A549 (cell line): ENCODE data around the gene CDC42SE1. TPM values are rescaled to one million over a fixed set of nuclear protein-coding genes. Genes with fewer than 3 reads are reported as not detected.

Experiments
- ATAC-seq, 2 experiments: fragments of 200-7000 bp in 1 of 2; fragments of >200 bp in 1 of 2; cut with Nextera tagmentation in 1 of 2; cut with Tn5 transposase in 1 of 2; 3 replicates each; pipeline versions ENCODE4 v1.8.0 to v1.9.1; 2018 to 2020; ENCODE audit warnings: mild to moderate bottlenecking in 1 of 2, moderate library complexity in 1 of 2
- CTCF ChIA-PET: fragments of 300-600 bp; sonication (Branson Sonifier 250); formaldehyde crosslinking; extraction: SDS; loops from one replicate; lab custom pipeline; 2021; ENCODE audit warnings: antibody characterized with exemption, inconsistent platforms; lab: Yijun Ruan, JAX
- POLR2A ChIA-PET: fragments of 350-600 bp; formaldehyde crosslinking; extraction: SDS; loops from one replicate; lab custom pipeline; 2021; ENCODE audit warnings: antibody characterized with exemption, inconsistent platforms; lab: Yijun Ruan, JAX
- DNase-seq, 2 experiments: peaks; one replicate each; pipeline versions ENCODE4 v3.0.0 to v3.0.0-alpha.2; 2011 to 2016; ENCODE audit warnings: low read depth in 1 of 2, low spot score in 1 of 2
- FAIRE-seq: peaks from 2 replicates; lab custom pipeline; 2011; peaks lifted over from hg19 to GRCh38; lab: Jason Lieb, UNC
- H3K27ac ChIP-seq, 2 experiments: fragments of >200 bp; sonication (Bioruptor Twin); formaldehyde crosslinking; 3 replicates each; pipeline ENCODE4 v1.5.1; 2016 to 2017
- H3K4me1 ChIP-seq: fragments of >200 bp; sonication (Bioruptor Twin); formaldehyde crosslinking; 3 replicates; pipeline ENCODE4 v1.6.1; 2016
- H3K4me2 ChIP-seq: fragments of >200 bp; sonication (Bioruptor Twin); formaldehyde crosslinking; 3 replicates; pipeline ENCODE4 v1.6.1; 2016
- H3K4me3 ChIP-seq: fragments of >200 bp; sonication (Bioruptor Twin); formaldehyde crosslinking; 3 replicates; pipeline ENCODE4 v1.5.1; 2016
- H3K9me3 ChIP-seq: fragments of >200 bp; sonication (Bioruptor Twin); formaldehyde crosslinking; 3 replicates; pipeline ENCODE4 v1.6.1; 2016
- EHF ChIP-seq: fragments of 250-450 bp; sonication (Bioruptor Pico); IDR thresholded peaks from 2 replicates; pipeline ENCODE4 v1.5.0; 2020; ENCODE audit warnings: mild to moderate bottlenecking
- EP300 ChIP-seq, 2 experiments: fragments of >200 bp; sonication (Bioruptor Twin); formaldehyde crosslinking; IDR thresholded peaks; 2 replicates in 1 of 2; 3 replicates in 1 of 2; pipeline ENCODE4 v1.6.1; 2016 to 2017
- FOSB ChIP-seq: fragments of 250-450 bp; sonication (Bioruptor Pico); IDR thresholded peaks from 2 replicates; pipeline ENCODE4 v1.5.0; 2020; ENCODE audit warnings: mild to moderate bottlenecking, moderate library complexity
- GATA3 ChIP-seq: IDR thresholded peaks from 2 replicates; pipeline ENCODE4 v1.6.1; 2012; ENCODE audit warnings: borderline replicate concordance
- HDAC2 ChIP-seq: fragments of 200-600 bp; sonication (generic); IDR thresholded peaks from 2 replicates; pipeline ENCODE4 v1.6.1; 2016
- HOXA7 ChIP-seq: fragments of 250-450 bp; sonication (Bioruptor Pico); IDR thresholded peaks from 2 replicates; pipeline ENCODE4 v1.5.0; 2020; ENCODE audit warnings: mild to moderate bottlenecking, moderate library complexity
- NPAS2 ChIP-seq: fragments of 250-450 bp; sonication (Bioruptor Pico); IDR thresholded peaks from 2 replicates; pipeline ENCODE4 v1.8.0; 2022; ENCODE audit warnings: mild to moderate bottlenecking, moderate library complexity, borderline replicate concordance
- POLR2A ChIP-seq: IDR thresholded peaks from 2 replicates; pipeline ENCODE4 v1.6.1; 2012; ENCODE audit warnings: mild to moderate bottlenecking, low read length
- POLR2AphosphoS2 ChIP-seq: conservative IDR thresholded peaks from 2 replicates; pipeline ENCODE4 v1.6.1; 2012; ENCODE audit warnings: low read length, improper control_type of control experiment, inconsistent platforms
- RNF2 ChIP-seq: fragments of 200-600 bp; sonication (generic); IDR thresholded peaks from 2 replicates; pipeline ENCODE4 v1.6.1; 2016; ENCODE audit warnings: low read depth, mild to moderate bottlenecking, antibody characterized with exemption, moderate library complexity, borderline replicate concordance
- ZC3H11A ChIP-seq: fragments of 450-650 bp; IDR thresholded peaks from 2 replicates; pipeline ENCODE4 v1.6.1; 2014; ENCODE audit warnings: antibody characterized with exemption, mild to moderate bottlenecking
- ZFP36 ChIP-seq: fragments of 450-650 bp; IDR thresholded peaks from 2 replicates; pipeline ENCODE4 v1.6.1; 2014; ENCODE audit warnings: borderline replicate concordance; ENCODE audit not compliant: partially characterized antibody
- ZNF302 ChIP-seq: fragments of 250-450 bp; sonication (Bioruptor Pico); IDR thresholded peaks from 2 replicates; pipeline ENCODE4 v1.9.0; 2021; ENCODE audit warnings: inconsistent platforms, mild to moderate bottlenecking, moderate library complexity
- ZSCAN20 ChIP-seq: fragments of 250-450 bp; sonication (Bioruptor Pico); IDR thresholded peaks from 2 replicates; pipeline ENCODE4 v1.8.0; 2022; ENCODE audit warnings: mild to moderate bottlenecking, moderate library complexity
- WGBS: methylation state at CpG from one replicate; pipeline ENCODE4 v1.1.6; 2017; ENCODE audit errors: missing lambda C conversion rate; 5-methylcytosine and 5-hydroxymethylcytosine counted together
- polyA plus RNA-seq, 4 experiments: library from polyadenylated mRNA; depleted of rRNA in 3 of 4; stranded (reverse); fragments of >200 nt; fragmentation: RNase III in 1 of 4; extraction: RNeasy Plus Mini Kit Qiagen cat#74134 plus additional on column Dnase treatment in 1 of 4; gene quantifications; 2 replicates in 3 of 4; 3 replicates in 1 of 4; pipeline ENCODE4 v1.2.3, GENCODE V29; 2011 to 2017
- TF ChIP-seq, protein P1 (sequence below): fragments of 250-450 bp; sonication (Bioruptor Pico); IDR thresholded peaks from 2 replicates; pipeline ENCODE4 v1.5.0; 2021; ENCODE audit warnings: mild to moderate bottlenecking, moderate library complexity, borderline replicate concordance
- TF ChIP-seq, protein P2 (sequence below): IDR thresholded peaks from 2 replicates; pipeline ENCODE4 v1.6.1; 2012
- TF ChIP-seq, protein P3 (sequence below): IDR thresholded peaks from 2 replicates; pipeline ENCODE4 v1.6.1; 2012; ENCODE audit warnings: low read depth, borderline replicate concordance
- TF ChIP-seq, protein P4 (sequence below): fragments of >200 bp; sonication (Bioruptor Twin); formaldehyde crosslinking; IDR thresholded peaks from 3 replicates; pipeline ENCODE4 v1.5.1; 2016
- TF ChIP-seq, protein P5 (sequence below): fragments of 200-600 bp; sonication (generic); IDR thresholded peaks from 2 replicates; pipeline ENCODE4 v1.6.1; 2016; ENCODE audit warnings: antibody characterized with exemption, mild to moderate bottlenecking, moderate library complexity

The CDC42SE1 gene
- polyA plus RNA-seq, 2 of the 4 experiments (the other 2 are of a cell fraction), result 54.7 to 83.1 TPM

DNA sequence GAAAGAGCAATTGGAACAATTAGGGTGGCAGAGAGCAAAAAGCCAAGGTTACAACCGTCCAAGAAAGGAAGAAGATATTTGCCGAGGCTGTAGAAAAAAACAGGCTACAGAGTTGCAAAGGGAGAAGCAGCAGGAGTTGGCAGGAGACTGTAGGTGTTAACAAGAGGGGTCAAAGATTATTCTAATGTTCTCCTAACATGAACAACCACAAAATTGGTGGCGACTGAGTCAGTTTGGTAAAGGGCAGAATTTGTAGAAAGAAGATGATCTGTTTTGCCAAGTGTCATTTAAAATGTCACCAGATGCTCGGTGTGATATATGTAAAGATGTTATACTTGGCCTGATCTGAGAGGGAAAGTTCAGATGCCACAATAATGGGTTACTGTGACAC lies 51.6 kb downstream of the CDC42SE1 start:
- Histone ChIP-seq H3K4me2 (peak overlapping the region; percentile 90), H3K4me3 (peak overlapping the region; percentile 88), H3K27ac (peak overlapping the region; percentile 52 to 95), H3K9me3 (no peaks in the 10 kb centered on the region), H3K4me1 (peaks cover 48% of the 10 kb centered on the region)
- no peak for DNase-seq
- FAIRE-seq, result no peak
- TF ChIP-seq ZNF302 (CRISPR knock-in tag) (no peak), ZFP36 (no peak), NPAS2 (CRISPR knock-in tag) (no peak), FOSB (no peak), POLR2AphosphoS2 (no peak), RNF2 (no peak), GATA3 (no peak), ZSCAN20 (CRISPR knock-in tag) (no peak), HDAC2 (no peak), EP300 (IDR thresholded peaks at IDR 0.05) (no peak), EHF (no peak), POLR2A (no peak), HOXA7 (CRISPR knock-in tag) (no peak), ZC3H11A (no peak)
- TF ChIP-seq, protein P1, sequence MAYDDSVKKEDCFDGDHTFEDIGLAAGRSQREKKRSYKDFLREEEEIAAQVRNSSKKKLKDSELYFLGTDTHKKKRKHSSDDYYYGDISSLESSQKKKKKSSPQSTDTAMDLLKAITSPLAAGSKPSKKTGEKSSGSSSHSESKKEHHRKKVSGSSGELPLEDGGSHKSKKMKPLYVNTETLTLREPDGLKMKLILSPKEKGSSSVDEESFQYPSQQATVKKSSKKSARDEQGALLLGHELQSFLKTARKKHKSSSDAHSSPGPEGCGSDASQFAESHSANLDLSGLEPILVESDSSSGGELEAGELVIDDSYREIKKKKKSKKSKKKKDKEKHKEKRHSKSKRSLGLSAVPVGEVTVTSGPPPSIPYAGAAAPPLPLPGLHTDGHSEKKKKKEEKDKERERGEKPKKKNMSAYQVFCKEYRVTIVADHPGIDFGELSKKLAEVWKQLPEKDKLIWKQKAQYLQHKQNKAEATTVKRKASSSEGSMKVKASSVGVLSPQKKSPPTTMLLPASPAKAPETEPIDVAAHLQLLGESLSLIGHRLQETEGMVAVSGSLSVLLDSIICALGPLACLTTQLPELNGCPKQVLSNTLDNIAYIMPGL (CRISPR knock-in tag), result no peak
- TF ChIP-seq, protein P2, sequence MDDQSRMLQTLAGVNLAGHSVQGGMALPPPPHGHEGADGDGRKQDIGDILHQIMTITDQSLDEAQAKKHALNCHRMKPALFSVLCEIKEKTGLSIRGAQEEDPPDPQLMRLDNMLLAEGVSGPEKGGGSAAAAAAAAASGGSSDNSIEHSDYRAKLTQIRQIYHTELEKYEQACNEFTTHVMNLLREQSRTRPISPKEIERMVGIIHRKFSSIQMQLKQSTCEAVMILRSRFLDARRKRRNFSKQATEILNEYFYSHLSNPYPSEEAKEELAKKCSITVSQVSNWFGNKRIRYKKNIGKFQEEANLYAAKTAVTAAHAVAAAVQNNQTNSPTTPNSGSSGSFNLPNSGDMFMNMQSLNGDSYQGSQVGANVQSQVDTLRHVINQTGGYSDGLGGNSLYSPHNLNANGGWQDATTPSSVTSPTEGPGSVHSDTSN, result no peak
- TF ChIP-seq, protein P3, sequence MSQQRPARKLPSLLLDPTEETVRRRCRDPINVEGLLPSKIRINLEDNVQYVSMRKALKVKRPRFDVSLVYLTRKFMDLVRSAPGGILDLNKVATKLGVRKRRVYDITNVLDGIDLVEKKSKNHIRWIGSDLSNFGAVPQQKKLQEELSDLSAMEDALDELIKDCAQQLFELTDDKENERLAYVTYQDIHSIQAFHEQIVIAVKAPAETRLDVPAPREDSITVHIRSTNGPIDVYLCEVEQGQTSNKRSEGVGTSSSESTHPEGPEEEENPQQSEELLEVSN, result no peak
- TF ChIP-seq, protein P4, sequence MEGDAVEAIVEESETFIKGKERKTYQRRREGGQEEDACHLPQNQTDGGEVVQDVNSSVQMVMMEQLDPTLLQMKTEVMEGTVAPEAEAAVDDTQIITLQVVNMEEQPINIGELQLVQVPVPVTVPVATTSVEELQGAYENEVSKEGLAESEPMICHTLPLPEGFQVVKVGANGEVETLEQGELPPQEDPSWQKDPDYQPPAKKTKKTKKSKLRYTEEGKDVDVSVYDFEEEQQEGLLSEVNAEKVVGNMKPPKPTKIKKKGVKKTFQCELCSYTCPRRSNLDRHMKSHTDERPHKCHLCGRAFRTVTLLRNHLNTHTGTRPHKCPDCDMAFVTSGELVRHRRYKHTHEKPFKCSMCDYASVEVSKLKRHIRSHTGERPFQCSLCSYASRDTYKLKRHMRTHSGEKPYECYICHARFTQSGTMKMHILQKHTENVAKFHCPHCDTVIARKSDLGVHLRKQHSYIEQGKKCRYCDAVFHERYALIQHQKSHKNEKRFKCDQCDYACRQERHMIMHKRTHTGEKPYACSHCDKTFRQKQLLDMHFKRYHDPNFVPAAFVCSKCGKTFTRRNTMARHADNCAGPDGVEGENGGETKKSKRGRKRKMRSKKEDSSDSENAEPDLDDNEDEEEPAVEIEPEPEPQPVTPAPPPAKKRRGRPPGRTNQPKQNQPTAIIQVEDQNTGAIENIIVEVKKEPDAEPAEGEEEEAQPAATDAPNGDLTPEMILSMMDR, result no peak
- TF ChIP-seq, protein P5, sequence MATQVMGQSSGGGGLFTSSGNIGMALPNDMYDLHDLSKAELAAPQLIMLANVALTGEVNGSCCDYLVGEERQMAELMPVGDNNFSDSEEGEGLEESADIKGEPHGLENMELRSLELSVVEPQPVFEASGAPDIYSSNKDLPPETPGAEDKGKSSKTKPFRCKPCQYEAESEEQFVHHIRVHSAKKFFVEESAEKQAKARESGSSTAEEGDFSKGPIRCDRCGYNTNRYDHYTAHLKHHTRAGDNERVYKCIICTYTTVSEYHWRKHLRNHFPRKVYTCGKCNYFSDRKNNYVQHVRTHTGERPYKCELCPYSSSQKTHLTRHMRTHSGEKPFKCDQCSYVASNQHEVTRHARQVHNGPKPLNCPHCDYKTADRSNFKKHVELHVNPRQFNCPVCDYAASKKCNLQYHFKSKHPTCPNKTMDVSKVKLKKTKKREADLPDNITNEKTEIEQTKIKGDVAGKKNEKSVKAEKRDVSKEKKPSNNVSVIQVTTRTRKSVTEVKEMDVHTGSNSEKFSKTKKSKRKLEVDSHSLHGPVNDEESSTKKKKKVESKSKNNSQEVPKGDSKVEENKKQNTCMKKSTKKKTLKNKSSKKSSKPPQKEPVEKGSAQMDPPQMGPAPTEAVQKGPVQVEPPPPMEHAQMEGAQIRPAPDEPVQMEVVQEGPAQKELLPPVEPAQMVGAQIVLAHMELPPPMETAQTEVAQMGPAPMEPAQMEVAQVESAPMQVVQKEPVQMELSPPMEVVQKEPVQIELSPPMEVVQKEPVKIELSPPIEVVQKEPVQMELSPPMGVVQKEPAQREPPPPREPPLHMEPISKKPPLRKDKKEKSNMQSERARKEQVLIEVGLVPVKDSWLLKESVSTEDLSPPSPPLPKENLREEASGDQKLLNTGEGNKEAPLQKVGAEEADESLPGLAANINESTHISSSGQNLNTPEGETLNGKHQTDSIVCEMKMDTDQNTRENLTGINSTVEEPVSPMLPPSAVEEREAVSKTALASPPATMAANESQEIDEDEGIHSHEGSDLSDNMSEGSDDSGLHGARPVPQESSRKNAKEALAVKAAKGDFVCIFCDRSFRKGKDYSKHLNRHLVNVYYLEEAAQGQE, result no peak
- 20% methylated on average over 4 of the region's 4 CpGs for WGBS
- CTCF ChIA-PET, result interaction anchor here (0.6 to 24.0 kb wide), 6 partner anchors 22 to 408 kb away, joined by 3 to 586 read pairs (median 4); partner anchors contain the start of genes ANXA9, CDC42SE1, CERS2 and MLLT11
- ATAC-seq, result no peak; a peak in 1 of 6 replicates
- POLR2A ChIA-PET, result interaction anchor here (1.2 kb wide), 1 partner anchor 30 kb away, joined by 3 read pairs; no protein-coding TSS in a partner anchor
